Measurements from ENCODE around the gene OLA1.
A peak's percentile ranks its signal among the peaks of the same experiment; 100 is the strongest.
"Not testable (repeated sequence)": the region's sequence is repeated elsewhere in the genome, so short reads cannot be mapped to it uniquely, and the experiment has no call there.

The OLA1 gene

GRCh38 chr2:174248998-174249592 lies 763 bp upstream of the OLA1 start:
- no peaks in the 10 kb centered on the region for H3K9me3 ChIP-seq (ENCODE audit: insufficient read depth, low read depth, low read length)
- WGBS, result 62% methylated on average over 16 of the region's 16 CpGs
- H3K4me1 ChIP-seq (ENCODE audit: insufficient read depth, low read length), result peaks cover 5% of the 10 kb centered on the region
- H3K27ac ChIP-seq (ENCODE audit: low read depth, low read length), result peak overlapping the region; percentile 79
- peak overlapping the region; percentile 89 for H3K4me3 ChIP-seq (ENCODE audit: low read length)
- H3K9ac ChIP-seq (ENCODE audit: low read depth, low read length), result peak overlapping the region; percentile 88
- H3K27me3 ChIP-seq (ENCODE audit: insufficient read depth, low read length), result peaks cover 6% of the 10 kb centered on the region
- peaks cover 16% of the 10 kb centered on the region for H3K36me3 ChIP-seq (ENCODE audit: insufficient read depth, low read length)

GRCh38 chr2:174247474-174248186 lies 702 bp downstream of the OLA1 start:
- Histone ChIP-seq H3K27me3 (ENCODE audit: insufficient read depth, low read length) (peaks cover 6% of the 10 kb centered on the region), H3K4me1 (ENCODE audit: insufficient read depth, low read length) (peaks cover 5% of the 10 kb centered on the region), H3K9me3 (ENCODE audit: insufficient read depth, low read depth, low read length) (no peaks in the 10 kb centered on the region), H3K4me3 (ENCODE audit: low read length) (peak overlapping the region; percentile 89), H3K9ac (ENCODE audit: low read depth, low read length) (peak overlapping the region; percentile 88), H3K27ac (ENCODE audit: low read depth, low read length) (peak overlapping the region; percentile 81; the same call in 1 of the 2 replicates), H3K36me3 (ENCODE audit: insufficient read depth, low read length) (peaks cover 24% of the 10 kb centered on the region)
- 12% methylated on average over 14 of the region's 14 CpGs for WGBS

- H3K4me3 ChIP-seq (ENCODE audit: low read length), result peak overlapping the region; percentile 89
- peaks cover 24% of the 10 kb centered on the region for H3K36me3 ChIP-seq (ENCODE audit: insufficient read depth, low read length)
- WGBS, result 71% methylated on average over 17 of the region's 18 CpGs
- H3K4me1 ChIP-seq (ENCODE audit: insufficient read depth, low read length), result peaks cover 5% of the 10 kb centered on the region
- no peak overlapping the region for H3K9ac ChIP-seq (ENCODE audit: low read depth, low read length)
- no peaks in the 10 kb centered on the region for H3K9me3 ChIP-seq (ENCODE audit: insufficient read depth, low read depth, low read length)
- H3K27me3 ChIP-seq (ENCODE audit: insufficient read depth, low read length), result peaks cover 6% of the 10 kb centered on the region
- no peak overlapping the region for H3K27ac ChIP-seq (ENCODE audit: low read depth, low read length)
Measured at GRCh38 chr2:174246944-174247381, 1.4 kb downstream of the OLA1 start.

GRCh38 chr2:174245628-174246027 lies 2.7 kb downstream of the OLA1 start:
- H3K4me1 ChIP-seq (ENCODE audit: insufficient read depth, low read length); H3K27me3 ChIP-seq (ENCODE audit: insufficient read depth, low read length); H3K4me3 ChIP-seq (ENCODE audit: low read length); H3K9me3 ChIP-seq (ENCODE audit: insufficient read depth, low read depth, low read length); H3K9ac ChIP-seq (ENCODE audit: low read depth, low read length); H3K27ac ChIP-seq (ENCODE audit: low read depth, low read length): not testable (repeated sequence)
- H3K36me3 ChIP-seq (ENCODE audit: insufficient read depth, low read length), result peaks cover 24% of the 10 kb centered on the region
- WGBS, result 95% methylated on average over 6 of the region's 6 CpGs

- Histone ChIP-seq H3K9me3 (ENCODE audit: insufficient read depth, low read depth, low read length) (no peaks in the 10 kb centered on the region), H3K36me3 (ENCODE audit: insufficient read depth, low read length) (peaks cover 24% of the 10 kb centered on the region), H3K9ac (ENCODE audit: low read depth, low read length) (no peak overlapping the region), H3K27me3 (ENCODE audit: insufficient read depth, low read length) (peaks cover 6% of the 10 kb centered on the region), H3K4me1 (ENCODE audit: insufficient read depth, low read length) (peaks cover 5% of the 10 kb centered on the region), H3K27ac (ENCODE audit: low read depth, low read length) (no peak overlapping the region), H3K4me3 (ENCODE audit: low read length) (no peak overlapping the region)
- WGBS, result 98% methylated on average over 3 of the region's 3 CpGs
Measured at GRCh38 chr2:174245065-174245464, 3.3 kb downstream of the OLA1 start.

- 94% methylated on average over 3 of the region's 3 CpGs for WGBS
- Histone ChIP-seq H3K4me1 (ENCODE audit: insufficient read depth, low read length) (peaks cover 5% of the 10 kb centered on the region; the same call in 1 of the 2 replicates), H3K27me3 (ENCODE audit: insufficient read depth, low read length) (no peaks in the 10 kb centered on the region), H3K9me3 (ENCODE audit: insufficient read depth, low read depth, low read length) (no peaks in the 10 kb centered on the region), H3K36me3 (ENCODE audit: insufficient read depth, low read length) (peaks cover 24% of the 10 kb centered on the region), H3K4me3 (ENCODE audit: low read length) (no peak overlapping the region), H3K9ac (ENCODE audit: low read depth, low read length) (no peak overlapping the region), H3K27ac (ENCODE audit: low read depth, low read length) (no peak overlapping the region)
Measured at GRCh38 chr2:174243812-174244211, 4.5 kb downstream of the OLA1 start.

GRCh38 chr2:174240097-174240496 lies 8.2 kb downstream of the OLA1 start:
- Histone ChIP-seq H3K36me3 (ENCODE audit: insufficient read depth, low read length) (peaks cover 21% of the 10 kb centered on the region), H3K4me3 (ENCODE audit: low read length) (no peak overlapping the region)
- 96% methylated on average over 1 of the region's 1 CpG for WGBS

GRCh38 chr2:174236429-174236828 lies 11.9 kb downstream of the OLA1 start:
- 99% methylated on average over 3 of the region's 3 CpGs for WGBS

More at GRCh38 chr2:174240097-174240496, 8.2 kb downstream of the OLA1 start:
- no peaks in the 10 kb centered on the region for H3K9me3 ChIP-seq (ENCODE audit: insufficient read depth, low read depth, low read length)
- H3K27ac ChIP-seq (ENCODE audit: low read depth, low read length), result no peak overlapping the region
- H3K9ac ChIP-seq (ENCODE audit: low read depth, low read length), result no peak overlapping the region
- H3K27me3 ChIP-seq (ENCODE audit: insufficient read depth, low read length), result no peaks in the 10 kb centered on the region
- peaks cover 7% of the 10 kb centered on the region; the same call in 1 of the 2 replicates for H3K4me1 ChIP-seq (ENCODE audit: insufficient read depth, low read length)

GRCh38 chr2:174235680-174236079 lies 12.7 kb downstream of the OLA1 start:
- Histone ChIP-seq H3K36me3 (ENCODE audit: insufficient read depth, low read length) (peaks cover 4% of the 10 kb centered on the region; the same call in 1 of the 2 replicates), H3K27me3 (ENCODE audit: insufficient read depth, low read length) (no peaks in the 10 kb centered on the region), H3K4me1 (ENCODE audit: insufficient read depth, low read length) (peaks cover 7% of the 10 kb centered on the region; the same call in 1 of the 2 replicates), H3K27ac (ENCODE audit: low read depth, low read length) (no peak overlapping the region), H3K4me3 (ENCODE audit: low read length) (no peak overlapping the region), H3K9me3 (ENCODE audit: insufficient read depth, low read depth, low read length) (no peaks in the 10 kb centered on the region), H3K9ac (ENCODE audit: low read depth, low read length) (no peak overlapping the region)
- WGBS, result 90% methylated on average over 4 of the region's 4 CpGs

More at GRCh38 chr2:174236429-174236828, 11.9 kb downstream of the OLA1 start:
- H3K27ac ChIP-seq (ENCODE audit: low read depth, low read length), result no peak overlapping the region
- no peak overlapping the region for H3K9ac ChIP-seq (ENCODE audit: low read depth, low read length)
- H3K4me3 ChIP-seq (ENCODE audit: low read length), result no peak overlapping the region
- no peaks in the 10 kb centered on the region for H3K27me3 ChIP-seq (ENCODE audit: insufficient read depth, low read length)
- peaks cover 4% of the 10 kb centered on the region; the same call in 1 of the 2 replicates for H3K36me3 ChIP-seq (ENCODE audit: insufficient read depth, low read length)
- H3K4me1 ChIP-seq (ENCODE audit: insufficient read depth, low read length), result peaks cover 7% of the 10 kb centered on the region; the same call in 1 of the 2 replicates
- H3K9me3 ChIP-seq (ENCODE audit: insufficient read depth, low read depth, low read length), result no peaks in the 10 kb centered on the region

GRCh38 chr2:174233771-174234275 lies 14.5 kb downstream of the OLA1 start:
- peaks cover 7% of the 10 kb centered on the region; the same call in 1 of the 2 replicates for H3K4me1 ChIP-seq (ENCODE audit: insufficient read depth, low read length)
- no peaks in the 10 kb centered on the region for H3K27me3 ChIP-seq (ENCODE audit: insufficient read depth, low read length)
- H3K9ac ChIP-seq (ENCODE audit: low read depth, low read length), result no peak overlapping the region
- no peak overlapping the region for H3K4me3 ChIP-seq (ENCODE audit: low read length)
- no peaks in the 10 kb centered on the region for H3K9me3 ChIP-seq (ENCODE audit: insufficient read depth, low read depth, low read length)
- H3K36me3 ChIP-seq (ENCODE audit: insufficient read depth, low read length), result peaks cover 13% of the 10 kb centered on the region; the same call in 1 of the 2 replicates
- H3K27ac ChIP-seq (ENCODE audit: low read depth, low read length), result no peak overlapping the region
- WGBS, result 100% methylated on average over 1 of the region's 1 CpG

GRCh38 chr2:174227748-174228147 lies 20.6 kb downstream of the OLA1 start:
- Histone ChIP-seq H3K36me3 (ENCODE audit: insufficient read depth, low read length) (peaks cover 53% of the 10 kb centered on the region), H3K4me1 (ENCODE audit: insufficient read depth, low read length) (no peaks in the 10 kb centered on the region), H3K9ac (ENCODE audit: low read depth, low read length) (no peak overlapping the region), H3K27me3 (ENCODE audit: insufficient read depth, low read length) (no peaks in the 10 kb centered on the region), H3K4me3 (ENCODE audit: low read length) (no peak overlapping the region), H3K9me3 (ENCODE audit: insufficient read depth, low read depth, low read length) (no peaks in the 10 kb centered on the region), H3K27ac (ENCODE audit: low read depth, low read length) (no peak overlapping the region)
- 94% methylated on average over 1 of the region's 1 CpG for WGBS
